Lower lobe of right lung (tissue), 2 donors: ENCODE measurements around the gene TUBGCP2. TPM values are rescaled to one million over a fixed set of nuclear protein-coding genes. Genes with fewer than 3 reads are reported as not detected.
A peak's percentile ranks its signal among the peaks of the same experiment; 100 is the strongest.

Source experiments
- ATAC-seq, 2 donors: fragments of 200-7000 bp; cut with Tn5 transposase; one replicate each; pipeline ENCODE4 v1.9.1; 2020 to 2022; ENCODE audit warnings: mild to moderate bottlenecking in 2 of 2, moderate library complexity in 2 of 2
- DNase-seq: peaks from one replicate; pipeline ENCODE4 v3.0.0-alpha.2; 2020
- H3K27ac ChIP-seq: fragments of 200-600 bp; one replicate; pipeline ENCODE4 v1.8.0; 2022
- H3K27me3 ChIP-seq: fragments of 200-600 bp; one replicate; pipeline ENCODE4 v1.8.0; 2022; ENCODE audit warnings: low read depth
- H3K36me3 ChIP-seq: fragments of 200-600 bp; one replicate; pipeline ENCODE4 v1.8.0; 2022; ENCODE audit warnings: mild to moderate bottlenecking
- H3K4me1 ChIP-seq: fragments of 200-600 bp; one replicate; pipeline ENCODE4 v1.8.0; 2022
- H3K4me3 ChIP-seq: fragments of 200-600 bp; one replicate; pipeline ENCODE4 v1.8.0; 2022; ENCODE audit warnings: mild to moderate bottlenecking
- H3K9me3 ChIP-seq: fragments of 200-600 bp; one replicate; pipeline ENCODE4 v1.8.0; 2022
- intact Hi-C: fragments of 100-400 bp; cut with DNase I; formaldehyde crosslinking; loops from one replicate; pipeline ENCODE4 v1.11.0; 2022
- total RNA-seq: library from RNA; stranded (reverse); fragmentation: NEBNext Ultra II Directional; extraction: Animal tissue kit (Norgen Biotek cat#: 25700); gene quantifications from one replicate; pipeline ENCODE4 v1.2.1, GENCODE V29; 2021
- TF ChIP-seq, protein P1 (sequence below): fragments of 200-600 bp; IDR thresholded peaks from one replicate; pipeline ENCODE4 v1.8.0; 2022; ENCODE audit warnings: antibody characterized with exemption, mild to moderate bottlenecking
- donor health status: DM: no; HTN: yes; CAD: no; lungs with severe emphysema.

The TUBGCP2 gene
- total RNA-seq, 1 donor from 2014 or later, result 54.5 TPM

DNA sequence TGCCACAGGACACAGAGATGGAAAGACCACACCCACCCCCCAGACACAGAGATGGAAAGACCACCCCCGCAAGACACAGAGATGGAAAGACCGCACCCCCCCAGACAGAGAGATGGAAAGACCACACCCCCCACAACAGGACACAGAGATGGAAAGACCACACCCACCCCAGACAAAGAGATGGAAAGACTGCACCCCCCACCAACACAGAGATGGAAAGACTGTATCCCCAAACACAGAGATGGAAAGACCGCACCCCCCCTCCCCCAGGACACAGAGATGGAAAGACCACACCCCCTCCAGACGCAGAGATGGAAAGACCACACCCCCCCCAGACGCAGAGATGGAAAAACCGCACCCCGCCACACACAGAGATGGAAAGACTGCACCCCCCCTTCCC, 8.1 kb upstream of the TUBGCP2 start:
- Histone ChIP-seq H3K27ac (no peak overlapping the region), H3K4me3 (no peak overlapping the region), H3K4me1 (peaks cover 7% of the 10 kb centered on the region), H3K36me3 (peaks cover 18% of the 10 kb centered on the region), H3K27me3 (peaks cover 7% of the 10 kb centered on the region), H3K9me3 (no peaks in the 10 kb centered on the region)
- DNase-seq (peak; percentile 14), ATAC-seq (no peak)
- intact Hi-C loops, result no loop called here
- TF ChIP-seq, protein P1, sequence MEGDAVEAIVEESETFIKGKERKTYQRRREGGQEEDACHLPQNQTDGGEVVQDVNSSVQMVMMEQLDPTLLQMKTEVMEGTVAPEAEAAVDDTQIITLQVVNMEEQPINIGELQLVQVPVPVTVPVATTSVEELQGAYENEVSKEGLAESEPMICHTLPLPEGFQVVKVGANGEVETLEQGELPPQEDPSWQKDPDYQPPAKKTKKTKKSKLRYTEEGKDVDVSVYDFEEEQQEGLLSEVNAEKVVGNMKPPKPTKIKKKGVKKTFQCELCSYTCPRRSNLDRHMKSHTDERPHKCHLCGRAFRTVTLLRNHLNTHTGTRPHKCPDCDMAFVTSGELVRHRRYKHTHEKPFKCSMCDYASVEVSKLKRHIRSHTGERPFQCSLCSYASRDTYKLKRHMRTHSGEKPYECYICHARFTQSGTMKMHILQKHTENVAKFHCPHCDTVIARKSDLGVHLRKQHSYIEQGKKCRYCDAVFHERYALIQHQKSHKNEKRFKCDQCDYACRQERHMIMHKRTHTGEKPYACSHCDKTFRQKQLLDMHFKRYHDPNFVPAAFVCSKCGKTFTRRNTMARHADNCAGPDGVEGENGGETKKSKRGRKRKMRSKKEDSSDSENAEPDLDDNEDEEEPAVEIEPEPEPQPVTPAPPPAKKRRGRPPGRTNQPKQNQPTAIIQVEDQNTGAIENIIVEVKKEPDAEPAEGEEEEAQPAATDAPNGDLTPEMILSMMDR, result no peak

DNA sequence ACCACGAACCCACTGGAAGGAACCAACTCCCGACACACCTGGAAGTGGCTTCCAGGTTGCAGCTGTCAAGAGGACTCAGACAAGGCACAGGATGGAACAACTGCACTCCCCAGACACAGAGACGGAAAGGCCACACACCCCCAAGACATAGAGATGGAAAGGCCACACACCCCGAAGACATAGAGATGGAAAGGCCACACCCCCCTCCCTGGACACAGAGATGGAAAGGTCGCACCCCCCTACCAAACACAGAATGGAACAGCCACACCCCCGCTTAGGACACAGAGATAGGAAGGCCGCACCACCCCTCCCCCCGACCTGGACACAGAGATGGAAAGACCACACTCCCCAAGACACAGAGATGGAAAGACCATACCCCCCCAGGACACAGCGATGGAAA, 7.6 kb upstream of the TUBGCP2 start:
- ATAC-seq, result no peak
- TF ChIP-seq, protein P1, result no peak
- intact Hi-C loops, result no loop called here

DNA sequence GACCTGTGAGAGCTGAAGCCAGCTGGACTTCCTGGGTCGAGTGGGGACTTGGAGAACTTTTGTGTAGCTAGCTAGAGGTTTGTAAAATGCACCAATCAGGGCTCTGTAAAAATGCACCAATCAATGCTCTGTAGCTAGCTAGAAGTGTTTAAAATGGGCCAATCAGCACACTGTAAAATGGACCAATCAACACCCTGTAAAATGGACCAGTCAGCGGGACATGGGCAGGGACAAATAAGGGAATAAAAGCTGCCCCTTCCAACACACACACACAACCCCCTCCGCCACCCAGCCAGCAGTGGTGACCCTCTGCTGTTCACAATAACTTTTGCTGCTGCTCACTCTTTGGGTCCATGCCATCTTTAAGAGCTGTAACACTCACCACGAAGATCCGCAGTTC, 7.2 kb upstream of the TUBGCP2 start:
- H3K27ac ChIP-seq, result no peak overlapping the region
- ATAC-seq (no peak), DNase-seq (peak; percentile 7)
- no peak overlapping the region for H3K4me3 ChIP-seq
- intact Hi-C loops, result no loop called here
- H3K9me3 ChIP-seq, result no peaks in the 10 kb centered on the region
- TF ChIP-seq, protein P1, result no peak
- H3K27me3 ChIP-seq, result peaks cover 7% of the 10 kb centered on the region
- H3K4me1 ChIP-seq, result peaks cover 7% of the 10 kb centered on the region
- peaks cover 27% of the 10 kb centered on the region for H3K36me3 ChIP-seq

More for the DNA sequence above, 7.6 kb upstream of the TUBGCP2 start:
- no peak overlapping the region for H3K4me3 ChIP-seq
- H3K27me3 ChIP-seq, result peaks cover 7% of the 10 kb centered on the region
- H3K9me3 ChIP-seq, result no peaks in the 10 kb centered on the region
- DNase-seq, result peak; percentile 18
- H3K36me3 ChIP-seq, result peaks cover 23% of the 10 kb centered on the region
- H3K27ac ChIP-seq, result no peak overlapping the region
- peaks cover 7% of the 10 kb centered on the region for H3K4me1 ChIP-seq

DNA sequence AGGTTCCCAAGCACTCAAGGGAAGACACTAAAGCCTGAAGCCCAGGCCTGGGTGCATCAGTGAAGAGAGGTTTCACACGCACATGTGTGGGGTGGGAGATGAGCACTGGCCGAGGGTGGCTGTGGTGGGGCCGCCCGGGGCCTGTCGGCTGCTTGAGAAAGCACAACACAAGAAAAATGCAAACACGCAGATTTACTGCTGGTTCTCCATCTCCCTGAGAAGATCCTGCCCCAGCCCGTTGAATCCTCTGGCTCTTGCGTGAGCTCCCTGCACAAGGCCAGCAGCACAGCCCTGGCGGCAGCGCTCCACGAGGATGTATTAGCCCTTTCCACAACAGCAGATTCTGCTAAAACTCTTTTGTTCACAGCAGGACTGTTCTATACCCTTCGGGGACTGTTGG, 6.2 kb upstream of the TUBGCP2 start:
- intact Hi-C loops, result no loop called here
- Histone ChIP-seq H3K27ac (no peak overlapping the region), H3K36me3 (peaks cover 36% of the 10 kb centered on the region), H3K9me3 (no peaks in the 10 kb centered on the region), H3K4me3 (no peak overlapping the region), H3K27me3 (peaks cover 7% of the 10 kb centered on the region), H3K4me1 (peaks cover 7% of the 10 kb centered on the region)
- ATAC-seq, result no peak
- peak; percentile 24 for DNase-seq
- TF ChIP-seq, protein P1, result no peak

DNA sequence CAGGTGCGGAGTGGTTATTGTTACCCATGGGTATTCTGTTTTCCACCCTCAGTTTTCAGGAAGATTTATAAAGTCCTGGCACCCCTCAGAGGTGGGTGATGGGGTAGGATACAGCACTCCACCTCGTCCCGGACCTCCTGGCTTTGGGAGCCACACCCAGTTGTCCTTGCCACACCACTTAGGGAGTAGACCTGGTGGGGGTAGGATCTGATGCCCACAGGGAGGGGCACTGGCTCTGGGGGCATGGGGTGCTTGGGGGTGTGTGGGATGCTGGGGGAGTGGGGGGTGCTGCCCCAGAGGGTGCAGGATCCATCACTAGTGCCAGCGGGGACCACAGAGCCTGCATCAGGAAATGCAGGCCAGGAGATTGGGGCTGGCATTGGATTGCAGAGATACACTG, 4.5 kb upstream of the TUBGCP2 start:
- DNase-seq (peak; percentile 24), ATAC-seq (no peak)
- Histone ChIP-seq H3K4me1 (peaks cover 7% of the 10 kb centered on the region), H3K27me3 (no peaks in the 10 kb centered on the region), H3K9me3 (no peaks in the 10 kb centered on the region), H3K27ac (no peak overlapping the region), H3K4me3 (no peak overlapping the region), H3K36me3 (peaks cover 40% of the 10 kb centered on the region)
- intact Hi-C loops, result no loop called here
- TF ChIP-seq, protein P1, result no peak

DNA sequence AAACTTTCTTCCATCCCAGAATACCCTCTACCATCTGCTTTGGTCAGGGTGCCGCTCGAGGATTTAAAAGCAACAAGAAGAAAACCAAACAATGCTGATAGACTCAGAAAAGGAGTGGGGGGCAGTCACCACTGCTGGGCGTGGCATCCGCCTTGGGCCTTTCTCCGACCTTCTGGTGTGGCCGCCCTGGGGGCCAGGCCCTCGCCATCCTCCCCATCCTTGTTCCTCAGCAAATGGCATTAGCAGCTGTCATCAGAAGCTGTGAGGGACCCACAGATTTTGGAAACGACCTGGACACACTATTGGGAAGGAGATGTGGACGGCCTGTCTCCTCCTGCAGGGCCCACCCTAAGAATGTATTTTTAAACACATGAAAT, 4.1 kb upstream of the TUBGCP2 start:
- ATAC-seq (no peak), DNase-seq (peak; percentile 26)
- H3K27ac ChIP-seq, result no peak overlapping the region
- intact Hi-C loops, result no loop called here
- no peak overlapping the region for H3K4me3 ChIP-seq
- TF ChIP-seq, protein P1, result no peak
- H3K9me3 ChIP-seq, result no peaks in the 10 kb centered on the region
- H3K4me1 ChIP-seq, result peaks cover 10% of the 10 kb centered on the region
- peaks cover 40% of the 10 kb centered on the region for H3K36me3 ChIP-seq
- no peaks in the 10 kb centered on the region for H3K27me3 ChIP-seq
